Measurements from ENCODE around the gene IGFBP2.

GRCh38 chr2:216685327-216685875, 52.2 kb downstream of the IGFBP2 start:
- TF ChIP-seq CTCF (optimal IDR thresholded peaks at IDR 0.05 in 1 of 3, IDR thresholded peaks at IDR 0.05 in 1 of 3, conservative IDR thresholded peaks at IDR 0.05 in 1 of 3; ENCODE audit: extremely low read depth in 1 of 3, insufficient read depth in 2 of 3, low read length in 3 of 3) (no peak), EZH2 (IDR thresholded peaks at IDR 0.05; ENCODE audit: low read length) (no peak)

Measured in keratinocyte (primary cell).